Panc1 (cell line): Measurements from ENCODE around the gene RARB. TPM values are rescaled to one million over a fixed set of nuclear protein-coding genes. Genes with fewer than 3 reads are reported as not detected.

Source experiments
- ATAC-seq: fragments of 200-7000 bp; cut with Tn5 transposase; 2 replicates; pipeline ENCODE4 v1.9.1; 2020; ENCODE audit warnings: mild to moderate bottlenecking, moderate library complexity
- BruUV-seq: library from RNA; stranded (reverse); fragments of 400-500 nt; replicated peaks from 2 replicates; lab custom pipeline; 2021; lab: Mats Ljungman, UMichigan
- CTCF ChIA-PET: fragments of 300-600 bp; sonication (Branson Sonifier 250); formaldehyde crosslinking; loops from one replicate; lab custom pipeline; 2022; ENCODE audit warnings: antibody characterized with exemption; lab: Charles Lee
- POLR2A ChIA-PET: fragments of 300-600 bp; sonication (Branson Sonifier 250); formaldehyde crosslinking; loops from one replicate; lab custom pipeline; 2022; ENCODE audit warnings: antibody characterized with exemption; lab: Charles Lee
- DNase-seq: peaks from one replicate; pipeline ENCODE4 v3.0.0-alpha.2; 2010; ENCODE audit warnings: low read depth, low spot score
- H3K27ac ChIP-seq: 2 replicates; pipeline ENCODE4 v1.5.1; 2011; ENCODE audit warnings: mild to moderate bottlenecking, low read length, inconsistent platforms
- H3K27me3 ChIP-seq: fragments of 200-500 bp; sonication (Bioruptor generic); 2 replicates; pipeline ENCODE4 v1.6.0; 2014; ENCODE audit warnings: low read length, inconsistent platforms; ENCODE audit not compliant: control insufficient read depth, insufficient read depth
- H3K36me3 ChIP-seq: fragments of 200-500 bp; sonication (Bioruptor generic); 2 replicates; pipeline ENCODE4 v1.5.1; 2014; ENCODE audit warnings: inconsistent platforms, mild to moderate bottlenecking, low read length, moderate library complexity; ENCODE audit not compliant: control insufficient read depth, insufficient read depth
- H3K4me1 ChIP-seq: 2 replicates; pipeline ENCODE4 v1.5.1; 2011; ENCODE audit warnings: inconsistent platforms, mild to moderate bottlenecking, low read length, moderate library complexity; ENCODE audit not compliant: control insufficient read depth, insufficient read depth
- H3K4me3 ChIP-seq, 2 experiments: 2 replicates each; pipeline ENCODE4 v1.5.1; 2011 to 2012; ENCODE audit warnings: low read depth in 2 of 2, low read length in 2 of 2, mild to moderate bottlenecking in 2 of 2, inconsistent platforms in 1 of 2, moderate library complexity in 1 of 2
- H3K9me3 ChIP-seq: fragments of 200-500 bp; sonication (Bioruptor generic); 2 replicates; pipeline ENCODE4 v1.5.1; 2014; ENCODE audit warnings: low read depth, mild to moderate bottlenecking, inconsistent platforms, low read length, moderate library complexity; ENCODE audit not compliant: control insufficient read depth, insufficient read depth
- CTCF ChIP-seq: fragments of 450-650 bp; IDR thresholded peaks from 2 replicates; pipeline ENCODE4 v1.5.1; 2017; ENCODE audit warnings: mild to moderate bottlenecking
- POLR2AphosphoS5 ChIP-seq: IDR thresholded peaks from 2 replicates; pipeline ENCODE4 v1.6.1; 2012; ENCODE audit warnings: mild to moderate bottlenecking, low read depth, low read length, moderate library complexity
- REST ChIP-seq, 2 experiments: IDR thresholded peaks; 2 replicates each; pipeline ENCODE4 v1.6.1; 2011 to 2012; ENCODE audit warnings: low read depth in 2 of 2, control low read depth in 1 of 2, low read length in 1 of 2, mild to moderate bottlenecking in 1 of 2, moderate library complexity in 1 of 2; ENCODE audit not compliant: insufficient read depth in 1 of 2
- SIN3A ChIP-seq: IDR thresholded peaks from 2 replicates; pipeline ENCODE4 v1.6.1; 2012; ENCODE audit warnings: low read depth, mild to moderate bottlenecking, low read length, moderate library complexity, borderline replicate concordance; ENCODE audit not compliant: insufficient read depth
- TCF7L2 ChIP-seq: IDR thresholded peaks from 2 replicates; pipeline ENCODE4 v1.6.1; 2011; ENCODE audit warnings: mild to moderate bottlenecking, low read depth, low read length, inconsistent platforms
- in situ Hi-C: cut with HindIII; loops from 2 replicates; pipeline ENCODE4 v1.10.0; 2016; ENCODE audit warnings: low sequenced_read_pairs, low pct_unique_long_range_greater_than_20kb
- intact Hi-C: fragments of 100-400 bp; cut with micrococcal nuclease; formaldehyde crosslinking; loops from one replicate; pipeline ENCODE4 v1.10.0; 2022; ENCODE audit not compliant: unreplicated experiment
- total RNA-seq: library from RNA; stranded (reverse); gene quantifications from one replicate; pipeline ENCODE4 v1.2.1, GENCODE V29; 2021; ENCODE audit not compliant: unreplicated experiment

The RARB gene
- total RNA-seq, 1 experiment from 2014 or later: not detected

GRCh38 chr3:25566358-25566920, 138.4 kb downstream of the RARB start:
- BruUV-seq: no TSS peak
- Histone ChIP-seq H3K36me3 (no peaks in the 10 kb centered on the region), H3K4me1 (no peaks in the 10 kb centered on the region), H3K27ac (no peak overlapping the region), H3K27me3 (no peaks in the 10 kb centered on the region), H3K9me3 (no peaks in the 10 kb centered on the region), H3K4me3 (no peak overlapping the region)
- in situ Hi-C loops: no loop called here
- intact Hi-C loops: no loop called here
- ChIA-PET CTCF (no interaction called here), POLR2A (no interaction called here)
- ATAC-seq (no peak), DNase-seq (no peak)
- TF ChIP-seq SIN3A: no peak
- TF ChIP-seq POLR2AphosphoS5: no peak
- TF ChIP-seq TCF7L2: no peak

GRCh38 chr3:25567388-25567787, 139.3 kb downstream of the RARB start:
- intact Hi-C loops: no loop called here
- no peak overlapping the region for H3K4me3 ChIP-seq
- DNase-seq: no peak
- no peak for ATAC-seq
- in situ Hi-C loops: no loop called here
- TF ChIP-seq CTCF (no peak), POLR2AphosphoS5 (no peak), TCF7L2 (no peak), REST (IDR thresholded peaks at IDR 0.05; ENCODE audit: insufficient read depth in 1 of 2, low read depth in 2 of 2, low read length in 1 of 2) (no peak), SIN3A (no peak)
- no peaks in the 10 kb centered on the region for H3K4me1 ChIP-seq
- CTCF ChIA-PET: no interaction called here
- H3K27ac ChIP-seq: no peak overlapping the region
- H3K27me3 ChIP-seq: no peaks in the 10 kb centered on the region
- no TSS peak for BruUV-seq
- H3K36me3 ChIP-seq: no peaks in the 10 kb centered on the region
- POLR2A ChIA-PET: no interaction called here
- H3K9me3 ChIP-seq: no peaks in the 10 kb centered on the region

- Histone ChIP-seq H3K4me3 (no peak overlapping the region), H3K27ac (no peak overlapping the region), H3K27me3 (no peaks in the 10 kb centered on the region), H3K4me1 (no peaks in the 10 kb centered on the region), H3K9me3 (no peaks in the 10 kb centered on the region), H3K36me3 (no peaks in the 10 kb centered on the region)
- in situ Hi-C loops (no loop called here), intact Hi-C loops (no loop called here)
- no TSS peak for BruUV-seq
- DNase-seq (no peak), ATAC-seq (no peak)
- ChIA-PET POLR2A (no interaction called here), CTCF (no interaction called here)
- TF ChIP-seq REST (IDR thresholded peaks at IDR 0.05; ENCODE audit: insufficient read depth in 1 of 2, low read depth in 2 of 2, low read length in 1 of 2) (no peak), POLR2AphosphoS5 (no peak), CTCF (no peak), TCF7L2 (no peak), SIN3A (no peak)
These were observed 139.9 kb downstream of the RARB start for GRCh38 chr3:25567806-25568524.
